ENCODE data around the gene RYR2. TPM values are rescaled to one million over a fixed set of nuclear protein-coding genes. Genes with fewer than 3 reads are reported as not detected.
A peak's percentile ranks its signal among the peaks of the same experiment; 100 is the strongest.

The RYR2 gene
- total and polyA plus RNA-seq, 12 donors: 43.1 to 1,252 (median 872) TPM

DNA sequence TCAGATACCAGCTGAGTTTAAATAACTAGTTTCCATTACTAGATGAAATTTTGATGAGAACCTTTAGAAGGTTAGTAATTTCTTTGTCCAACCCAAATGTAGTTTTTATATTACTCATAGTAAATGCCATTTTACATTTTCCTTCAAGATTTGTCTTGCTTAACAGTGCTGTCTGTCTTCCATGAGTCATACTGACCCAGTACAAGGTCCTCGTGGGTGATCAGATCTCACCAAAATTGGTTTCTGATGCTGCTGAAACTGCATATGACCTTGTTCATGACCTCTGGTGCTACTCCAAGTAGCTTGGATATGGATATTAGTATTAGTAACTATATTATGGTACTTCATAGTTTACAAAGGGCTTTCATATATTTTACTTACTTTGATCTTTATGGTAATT lies 207.1 kb downstream of the RYR2 start:
- DNase-seq (no peak), ATAC-seq (no peak)
- 13 to 34% methylated on average over 1 of the region's 1 CpG for WGBS, 2 donors
- no peaks in the 10 kb centered on the region for H3K9me3 ChIP-seq
- H3K36me3 ChIP-seq: no peaks in the 10 kb centered on the region
- H3K4me1 ChIP-seq: peaks cover 1 to 67% (median 24%) of the 10 kb centered on the region in 9 donors
- intact Hi-C loops (cut with DNase I): no loop called here
- peak overlapping the region in 2 of 10 donors; percentile 12 to 35 for H3K27ac ChIP-seq
- TF ChIP-seq, protein P1, sequence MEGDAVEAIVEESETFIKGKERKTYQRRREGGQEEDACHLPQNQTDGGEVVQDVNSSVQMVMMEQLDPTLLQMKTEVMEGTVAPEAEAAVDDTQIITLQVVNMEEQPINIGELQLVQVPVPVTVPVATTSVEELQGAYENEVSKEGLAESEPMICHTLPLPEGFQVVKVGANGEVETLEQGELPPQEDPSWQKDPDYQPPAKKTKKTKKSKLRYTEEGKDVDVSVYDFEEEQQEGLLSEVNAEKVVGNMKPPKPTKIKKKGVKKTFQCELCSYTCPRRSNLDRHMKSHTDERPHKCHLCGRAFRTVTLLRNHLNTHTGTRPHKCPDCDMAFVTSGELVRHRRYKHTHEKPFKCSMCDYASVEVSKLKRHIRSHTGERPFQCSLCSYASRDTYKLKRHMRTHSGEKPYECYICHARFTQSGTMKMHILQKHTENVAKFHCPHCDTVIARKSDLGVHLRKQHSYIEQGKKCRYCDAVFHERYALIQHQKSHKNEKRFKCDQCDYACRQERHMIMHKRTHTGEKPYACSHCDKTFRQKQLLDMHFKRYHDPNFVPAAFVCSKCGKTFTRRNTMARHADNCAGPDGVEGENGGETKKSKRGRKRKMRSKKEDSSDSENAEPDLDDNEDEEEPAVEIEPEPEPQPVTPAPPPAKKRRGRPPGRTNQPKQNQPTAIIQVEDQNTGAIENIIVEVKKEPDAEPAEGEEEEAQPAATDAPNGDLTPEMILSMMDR (IDR thresholded peaks at IDR 0.05): no peak
- H3K4me3 ChIP-seq: no peak overlapping the region
- no peaks in the 10 kb centered on the region for H3K27me3 ChIP-seq

DNA sequence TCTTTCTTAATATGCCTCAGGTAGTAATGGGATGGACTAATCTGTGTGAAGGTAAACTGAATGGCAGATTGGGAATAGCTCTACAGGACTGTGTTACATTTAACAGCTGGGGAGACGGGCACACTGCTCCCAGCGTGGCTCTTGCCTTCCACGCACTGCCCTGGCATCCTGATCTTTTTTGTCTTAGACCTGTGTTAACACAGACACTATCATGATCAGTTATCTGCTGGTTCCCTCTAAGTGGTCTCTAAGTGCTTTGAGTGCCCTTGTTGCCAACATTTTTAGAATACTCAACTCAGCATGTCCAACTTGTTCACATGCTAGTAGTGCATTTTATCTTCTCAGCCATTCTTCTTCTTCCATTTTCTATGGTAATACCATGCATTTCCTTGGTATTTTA lies 208.1 kb downstream of the RYR2 start:
- 43 to 51% methylated on average over 3 of the region's 3 CpGs for WGBS, 2 donors
- Histone ChIP-seq H3K27me3 (no peaks in the 10 kb centered on the region), H3K27ac (peak overlapping the region in 3 of 10 donors; percentile 12 to 44 (median 35)), H3K9me3 (no peaks in the 10 kb centered on the region), H3K4me3 (no peak overlapping the region), H3K36me3 (no peaks in the 10 kb centered on the region), H3K4me1 (peaks cover 3 to 67% (median 21%) of the 10 kb centered on the region in 9 donors)
- DNase-seq (no peak), ATAC-seq (peak in 6 of 8 donors; percentile 4 to 39 (median 28))
- intact Hi-C loops (cut with DNase I): no loop called here
- TF ChIP-seq, protein P1 (IDR thresholded peaks at IDR 0.05): no peak

DNA sequence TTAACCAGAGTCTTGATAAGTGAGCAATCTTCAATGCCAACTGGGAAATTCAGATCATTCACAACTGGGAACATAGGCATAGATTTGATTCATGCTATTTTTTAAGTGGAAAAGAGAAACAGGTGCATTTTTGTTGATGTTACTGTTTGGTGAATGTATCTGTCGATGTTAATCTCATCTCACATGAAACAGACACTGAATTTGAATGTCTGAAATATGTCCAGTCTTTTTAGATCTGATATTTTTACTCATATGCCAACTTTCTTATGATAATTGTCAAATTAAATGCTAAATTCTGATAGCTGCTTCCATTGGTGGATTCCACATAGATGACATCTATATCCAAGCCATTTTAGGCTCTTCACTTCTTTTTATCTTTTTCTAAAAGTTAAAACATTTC lies 213.1 kb downstream of the RYR2 start:
- Histone ChIP-seq H3K4me1 (peaks cover 6 to 87% (median 58%) of the 10 kb centered on the region in 9 donors), H3K36me3 (no peaks in the 10 kb centered on the region), H3K27me3 (no peaks in the 10 kb centered on the region), H3K9me3 (no peaks in the 10 kb centered on the region), H3K4me3 (no peak overlapping the region), H3K27ac (peak overlapping the region in 1 of 10 donors; percentile 6)
- intact Hi-C loops (cut with DNase I): no loop called here
- no peak for DNase-seq
- WGBS, 2 donors: 64 to 71% methylated on average over 1 of the region's 1 CpG
- no peak for ATAC-seq
- TF ChIP-seq, protein P1 (IDR thresholded peaks at IDR 0.05): no peak

DNA sequence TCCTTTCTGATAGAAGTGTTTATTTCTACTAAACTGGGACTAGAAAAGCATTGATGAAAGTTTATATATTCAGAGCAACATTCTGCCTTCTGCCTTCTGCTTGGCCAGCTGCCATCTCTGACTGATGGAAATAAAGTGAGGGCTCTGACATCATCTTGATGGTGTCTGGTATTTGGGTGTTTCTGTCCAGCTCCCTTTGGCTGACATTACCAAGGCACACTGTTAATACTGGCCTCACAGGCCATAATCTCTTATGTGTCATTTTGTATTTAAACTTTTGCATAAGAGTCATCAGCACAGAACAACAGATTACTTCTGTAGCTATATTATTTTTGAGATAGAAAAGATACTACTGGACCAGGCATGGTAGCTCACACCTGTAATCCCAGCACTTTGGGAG lies 216.9 kb downstream of the RYR2 start:
- Histone ChIP-seq H3K36me3 (no peaks in the 10 kb centered on the region), H3K4me3 (no peak overlapping the region), H3K9me3 (no peaks in the 10 kb centered on the region), H3K4me1 (peaks cover 4 to 98% (median 65%) of the 10 kb centered on the region in 9 donors), H3K27ac (peak overlapping the region in 9 of 10 donors; percentile 22 to 81 (median 69)), H3K27me3 (no peaks in the 10 kb centered on the region)
- ATAC-seq: peak; percentile 43 to 86 (median 79)
- intact Hi-C loops (cut with DNase I): no loop called here
- TF ChIP-seq, protein P1 (IDR thresholded peaks at IDR 0.05): no peak
- DNase-seq: peak in 1 of 2 donors; percentile 78
